ENCODE measurements around the gene UGT1A10.

Gene UGT1A10

GRCh38 chr2:233789554-233789953, 153.3 kb downstream of the UGT1A10 start:
- DNase-seq = no peak

DNA sequence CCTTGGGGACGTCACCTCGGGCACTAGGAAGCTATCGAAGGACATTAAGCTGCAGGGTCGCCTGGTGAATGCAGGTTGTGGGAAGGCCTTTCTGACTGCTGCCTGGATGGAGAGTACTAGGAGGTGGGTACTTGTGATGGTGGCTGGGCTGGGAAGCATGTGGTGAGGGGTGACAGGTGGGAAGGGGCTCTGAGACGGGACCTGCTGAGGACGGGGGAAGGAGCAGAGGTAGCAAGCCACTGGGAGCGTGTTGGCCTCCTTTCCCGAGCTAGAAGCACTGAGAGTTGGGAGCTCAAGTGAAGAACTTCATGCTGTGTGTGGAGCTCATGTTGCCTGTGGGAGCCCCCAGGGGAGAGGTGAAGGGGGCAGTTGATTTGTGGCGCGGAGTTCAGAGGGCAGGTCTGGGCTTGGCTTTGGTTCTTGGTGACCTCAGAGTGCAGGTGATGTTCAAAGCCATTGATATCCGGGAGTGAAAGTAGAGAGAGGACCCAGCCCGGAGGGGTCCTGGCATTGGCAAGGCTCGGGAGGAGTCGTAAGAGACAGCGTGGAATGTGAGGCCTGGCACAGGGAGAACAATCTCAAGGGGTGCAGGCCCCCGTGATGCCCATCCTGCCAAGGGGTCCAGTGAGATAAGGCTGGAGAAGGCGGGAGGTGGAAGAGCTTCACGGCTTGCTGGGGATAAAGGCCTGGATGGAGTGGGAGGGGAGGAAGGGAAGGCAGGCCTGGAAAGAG, 155.1 kb downstream of the UGT1A10 start:
- DNase-seq = no peak

GRCh38 chr2:233791883-233792329, 155.7 kb downstream of the UGT1A10 start:
- DNase-seq = no peak

DNA sequence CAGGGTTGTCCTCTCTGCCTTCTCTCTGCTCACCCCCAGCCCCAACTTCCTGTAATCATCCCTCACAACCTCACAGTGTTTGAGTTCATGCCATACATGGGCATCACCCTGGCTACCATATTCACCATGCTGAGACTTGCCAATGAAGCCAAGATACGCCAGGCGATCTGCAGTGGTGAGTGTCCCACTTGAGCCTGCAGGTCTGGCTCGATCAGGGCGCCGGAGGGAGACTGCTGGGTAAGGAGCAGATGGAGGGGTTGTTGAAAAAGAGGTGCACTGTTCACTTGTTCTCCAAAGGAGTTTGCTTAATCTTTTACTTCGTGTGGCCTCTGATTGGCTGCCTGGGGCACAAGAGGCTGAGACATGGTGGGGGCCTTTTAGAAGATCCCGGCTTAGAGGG, 156.5 kb downstream of the UGT1A10 start:
- DNase-seq = no peak

DNA sequence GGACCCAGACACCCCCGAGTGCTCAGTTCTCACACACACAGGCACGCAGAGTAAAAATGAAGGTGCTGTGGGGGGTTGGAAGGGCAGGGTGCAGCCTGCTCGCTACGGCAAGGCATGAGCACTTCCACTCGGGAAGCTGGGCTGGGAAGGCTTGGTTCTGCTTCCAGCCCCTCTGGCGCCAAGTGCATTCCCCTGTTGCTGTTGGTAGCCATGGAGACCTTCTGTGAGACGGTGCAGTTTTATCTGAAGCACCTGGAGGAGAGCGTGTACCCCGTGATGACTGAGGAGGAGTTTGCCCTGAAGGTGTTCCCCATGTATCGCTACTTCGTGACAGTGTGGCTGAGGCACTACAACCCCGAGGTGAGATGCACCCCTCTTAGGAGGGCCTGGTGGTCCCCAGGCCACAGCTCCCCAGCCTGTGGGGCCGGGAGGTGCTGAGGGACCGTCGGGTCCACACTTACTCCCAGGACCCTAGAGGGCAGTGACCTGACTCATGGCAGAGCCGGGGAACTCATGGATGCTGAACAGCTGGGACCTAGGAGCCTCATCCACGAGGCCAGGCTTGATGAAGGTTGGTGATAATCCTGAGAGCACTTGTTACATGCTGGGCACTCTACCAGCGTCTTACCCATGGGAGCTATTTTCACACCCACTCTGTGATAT, 157.3 kb downstream of the UGT1A10 start:
- no peak for DNase-seq

- DNase-seq = no peak
Measured at GRCh38 chr2:233794128-233794658, 157.9 kb downstream of the UGT1A10 start.

GRCh38 chr2:233795735-233796171, 159.5 kb downstream of the UGT1A10 start:
- no peak for DNase-seq

GRCh38 chr2:233796254-233796653, 160.0 kb downstream of the UGT1A10 start:
- DNase-seq = no peak

- no peak for DNase-seq
Measured at GRCh38 chr2:233798335-233799086, 162.3 kb downstream of the UGT1A10 start.

GRCh38 chr2:233799087-233799665, 162.9 kb downstream of the UGT1A10 start:
- no peak for DNase-seq

GRCh38 chr2:233799716-233800115, 163.5 kb downstream of the UGT1A10 start:
- DNase-seq = no peak

DNA sequence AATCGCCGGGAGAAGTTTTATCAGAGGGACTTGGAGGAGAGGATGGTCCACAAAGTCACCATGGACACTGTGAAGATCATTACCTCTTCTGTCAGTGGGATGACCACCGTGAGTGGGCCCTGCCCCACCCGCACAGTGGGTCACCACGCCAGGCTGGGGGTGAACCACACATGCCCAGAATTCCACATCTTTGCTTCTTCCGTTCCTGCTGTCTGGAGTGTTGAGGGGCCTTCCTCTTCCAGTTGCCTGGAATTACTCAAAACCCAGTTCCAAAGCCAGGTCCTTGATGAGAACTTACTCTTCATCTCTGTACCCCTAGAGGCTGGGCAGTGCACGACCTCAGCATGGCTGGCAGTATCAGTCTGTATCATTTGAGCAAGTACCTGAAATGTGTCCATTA, 164.0 kb downstream of the UGT1A10 start:
- no peak for DNase-seq

DNA sequence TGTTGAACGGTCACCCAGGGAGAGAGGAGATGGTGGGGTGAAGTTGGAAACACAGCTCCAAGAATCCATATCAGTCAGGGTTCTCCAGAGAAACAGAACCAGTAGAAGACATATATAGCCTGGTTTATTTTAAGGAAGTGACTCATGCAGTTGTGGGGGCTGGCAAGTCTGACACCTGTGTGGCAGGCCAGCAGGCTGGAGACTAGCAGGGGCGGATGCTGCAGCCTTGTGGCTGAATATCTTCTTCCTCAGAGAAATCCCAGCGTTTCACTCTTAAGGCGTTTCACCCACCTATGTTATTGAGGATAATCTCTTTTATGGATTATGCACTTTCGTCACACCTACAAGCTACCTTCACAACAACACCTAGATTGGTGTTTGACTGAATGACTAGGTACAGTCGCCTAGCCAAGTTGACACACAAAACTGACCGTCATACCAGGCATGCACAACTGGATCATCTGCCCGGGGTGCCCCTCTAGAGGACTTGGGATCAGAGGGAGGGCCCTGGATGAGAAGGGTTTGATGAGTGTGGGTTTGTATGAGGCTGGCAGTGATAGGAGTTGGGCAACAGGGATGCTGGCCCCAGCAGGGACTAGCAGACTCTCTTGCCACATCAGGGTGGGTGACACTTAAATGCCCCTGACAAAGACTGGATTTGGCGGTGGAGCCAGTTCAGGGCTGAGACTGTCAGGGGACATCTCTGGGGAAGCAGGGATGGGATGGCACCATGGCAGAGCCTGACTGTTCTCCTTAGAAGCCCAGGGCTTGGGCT, 165.3 kb downstream of the UGT1A10 start:
- no peak for DNase-seq

- DNase-seq = no peak
Measured at GRCh38 chr2:233802132-233802815, 166.0 kb downstream of the UGT1A10 start.

DNA sequence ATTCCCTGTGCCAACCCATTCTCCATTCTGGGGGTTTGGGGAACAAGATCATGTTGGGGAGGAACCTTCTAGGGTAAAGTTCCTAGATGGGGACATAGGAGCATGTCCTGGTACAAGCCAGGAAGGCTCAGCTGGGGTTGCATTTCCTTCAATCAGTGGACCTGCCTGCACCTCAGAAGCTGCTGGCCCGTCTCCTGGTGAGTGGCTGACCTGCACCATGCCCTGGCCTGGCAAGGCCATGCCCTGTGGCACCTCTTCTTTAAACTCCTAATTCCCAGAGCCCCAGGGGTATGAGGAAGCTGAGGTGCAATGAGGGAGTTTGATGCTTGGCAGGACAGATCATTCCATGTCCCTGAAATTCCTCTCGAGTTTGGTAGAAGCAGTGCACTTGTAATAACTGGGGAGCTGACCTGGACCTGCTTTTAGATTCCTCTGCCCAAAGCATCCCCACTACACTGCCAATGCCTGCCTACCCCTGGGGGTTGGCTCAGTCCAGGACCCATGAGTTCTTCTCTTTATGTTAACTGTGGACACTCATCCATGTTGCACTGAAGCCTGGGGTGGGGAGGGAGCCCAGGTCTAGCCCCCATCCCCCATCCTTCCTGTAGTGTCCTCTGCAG, 167.2 kb downstream of the UGT1A10 start:
- no peak for DNase-seq

DNA sequence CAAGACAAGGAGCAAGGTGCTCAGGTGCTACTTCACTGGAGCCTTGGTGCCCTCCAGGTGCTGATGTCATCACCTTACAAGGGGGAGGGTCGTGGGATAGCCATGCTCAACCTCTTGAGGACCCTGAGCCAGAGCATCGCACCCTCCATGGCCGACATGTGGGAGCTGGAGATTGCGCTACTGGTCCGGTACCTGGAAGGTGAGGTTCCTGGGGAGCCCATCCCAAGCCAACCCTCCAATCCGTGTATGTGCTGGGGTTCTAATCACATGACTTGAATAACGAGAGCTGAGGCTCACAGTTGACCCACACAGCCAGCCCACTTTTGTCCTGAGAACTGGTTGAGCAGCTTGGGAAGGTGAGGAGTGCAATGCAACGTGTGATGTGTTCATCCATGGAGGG, 167.7 kb downstream of the UGT1A10 start:
- DNase-seq = no peak

- DNase-seq = no peak
Measured at GRCh38 chr2:233807215-233807865, 171.1 kb downstream of the UGT1A10 start.

GRCh38 chr2:233807966-233808935, 172.0 kb downstream of the UGT1A10 start:
- DNase-seq = no peak

DNA sequence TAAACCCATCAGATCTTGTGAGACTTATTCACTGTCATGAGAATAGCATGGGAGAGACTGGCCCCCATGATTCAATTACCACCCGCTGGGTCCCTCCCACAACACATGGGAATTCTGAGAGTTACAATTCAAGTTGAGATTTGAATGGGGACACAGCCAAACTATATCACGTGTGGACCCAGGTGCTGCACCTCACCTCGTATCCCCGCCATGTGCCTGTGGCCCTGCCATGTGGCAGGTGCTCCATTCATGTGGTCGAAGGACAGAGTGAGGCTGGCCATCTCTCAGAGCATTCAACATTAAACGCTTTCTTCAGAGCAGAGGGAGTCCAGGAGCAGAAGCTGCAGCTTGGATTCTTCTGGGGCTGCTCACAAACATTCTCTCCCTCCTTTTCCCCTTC, 174.1 kb downstream of the UGT1A10 start:
- DNase-seq = no peak

Data from EL (cell line).